Uterus (tissue), 4 donors: Measurements from ENCODE around the gene C19orf47. TPM values are rescaled to one million over a fixed set of nuclear protein-coding genes. Genes with fewer than 3 reads are reported as not detected.
"Not testable (repeated sequence)": the region's sequence is repeated elsewhere in the genome, so short reads cannot be mapped to it uniquely, and the experiment has no call there.

Source experiments
- DNase-seq, 2 donors: peaks; one replicate each; pipeline ENCODE4 v3.0.0-alpha.2; 2019 to 2020
- H3K27ac ChIP-seq, 2 donors: fragments of 200-600 bp; sonication (generic); 1 replicate in 1 of 2; 2 replicates in 1 of 2; pipeline ENCODE4 v1.5.1; 2016 to 2018
- H3K27me3 ChIP-seq, 2 donors: fragments of 200-600 bp; sonication (generic); one replicate each; pipeline ENCODE4 v1.5.1; 2018 to 2019; ENCODE audit warnings: control low read depth in 1 of 2
- H3K36me3 ChIP-seq, 2 donors: fragments of 200-600 bp; sonication (generic); one replicate each; pipeline ENCODE4 v1.5.1; 2019; ENCODE audit warnings: control low read depth in 1 of 2
- H3K4me1 ChIP-seq, 2 donors: fragments of 200-600 bp; sonication (generic); one replicate each; pipeline ENCODE4 v1.5.1; 2018 to 2019; ENCODE audit warnings: control low read depth in 1 of 2
- H3K4me3 ChIP-seq, 2 donors: fragments of 200-600 bp; sonication (generic); 1 replicate in 1 of 2; 2 replicates in 1 of 2; pipeline ENCODE4 v1.5.1; 2018 to 2019; ENCODE audit warnings: mild to moderate bottlenecking in 1 of 2
- H3K9me3 ChIP-seq, 2 donors: fragments of 200-600 bp; sonication (generic); one replicate each; pipeline ENCODE4 v1.5.1; 2019; ENCODE audit warnings: control low read depth in 1 of 2
- CTCF ChIP-seq, 4 experiments: fragments of 200-600 bp in 2 of 4; fragments of 450-650 bp in 2 of 4; sonication (generic) in 2 of 4; IDR thresholded peaks; one replicate each; pipeline ENCODE4 v1.5.1; 2016 to 2019; ENCODE audit warnings: antibody characterized with exemption in 4 of 4, mild to moderate bottlenecking in 2 of 4, moderate library complexity in 1 of 4
- POLR2A ChIP-seq, 2 donors: fragments of 450-650 bp; IDR thresholded peaks; one replicate each; pipeline ENCODE4 v1.6.1; 2016; ENCODE audit warnings: antibody characterized with exemption in 2 of 2, mild to moderate bottlenecking in 1 of 2, moderate library complexity in 1 of 2
- intact Hi-C: fragments of 100-400 bp; cut with DNase I; formaldehyde crosslinking; loops from one replicate; pipeline ENCODE4 v1.15.1; 2023; ENCODE audit warnings: low total_unique reads
- total RNA-seq, 4 donors: library from RNA; depleted of rRNA in 3 of 4; stranded (reverse); fragments of >200 nt in 3 of 4; gene quantifications; one replicate each; pipeline versions ENCODE4 v1.1.0 to v1.2.4, GENCODE V29; 2014 to 2023
- donor health status: DM: yes; HTN: yes; CAD: no.

Gene C19orf47
- total RNA-seq, 4 donors from 2014 or later = 7.1 to 21.2 (median 13.3) TPM

- Histone ChIP-seq H3K36me3 (no peaks in the 10 kb centered on the region), H3K27me3 (no peaks in the 10 kb centered on the region), H3K27ac (no peak overlapping the region), H3K4me3 (no peak overlapping the region), H3K9me3 (no peaks in the 10 kb centered on the region), H3K4me1 (no peaks in the 10 kb centered on the region)
- TF ChIP-seq POLR2A (IDR thresholded peaks at IDR 0.05) = no peak
- no peak for TF ChIP-seq CTCF (IDR thresholded peaks at IDR 0.05)
- intact Hi-C loops = no loop called here
- DNase-seq = no peak
Measured at GRCh38 chr19:40376286-40376862, 28.2 kb upstream of the C19orf47 start.

GRCh38 chr19:40374084-40374483 lies 25.9 kb upstream of the C19orf47 start:
- no peaks in the 10 kb centered on the region for H3K9me3 ChIP-seq

GRCh38 chr19:40371802-40372122 lies 23.6 kb upstream of the C19orf47 start:
- DNase-seq = no peak
- H3K4me3 ChIP-seq = no peak overlapping the region
- no peaks in the 10 kb centered on the region for H3K4me1 ChIP-seq
- TF ChIP-seq CTCF (IDR thresholded peaks at IDR 0.05) (no peak), POLR2A (IDR thresholded peaks at IDR 0.05) (no peak)
- H3K36me3 ChIP-seq = no peaks in the 10 kb centered on the region
- intact Hi-C loops = no loop called here
- H3K9me3 ChIP-seq = no peaks in the 10 kb centered on the region
- no peak overlapping the region for H3K27ac ChIP-seq
- H3K27me3 ChIP-seq = no peaks in the 10 kb centered on the region

More at GRCh38 chr19:40374084-40374483, 25.9 kb upstream of the C19orf47 start:
- H3K4me1 ChIP-seq = no peaks in the 10 kb centered on the region
- H3K27me3 ChIP-seq = no peaks in the 10 kb centered on the region
- TF ChIP-seq POLR2A (IDR thresholded peaks at IDR 0.05) (no peak), CTCF (IDR thresholded peaks at IDR 0.05) (no peak)
- DNase-seq = no peak
- no peak overlapping the region for H3K27ac ChIP-seq
- no peak overlapping the region for H3K4me3 ChIP-seq
- intact Hi-C loops = no loop called here
- no peaks in the 10 kb centered on the region for H3K36me3 ChIP-seq

DNA sequence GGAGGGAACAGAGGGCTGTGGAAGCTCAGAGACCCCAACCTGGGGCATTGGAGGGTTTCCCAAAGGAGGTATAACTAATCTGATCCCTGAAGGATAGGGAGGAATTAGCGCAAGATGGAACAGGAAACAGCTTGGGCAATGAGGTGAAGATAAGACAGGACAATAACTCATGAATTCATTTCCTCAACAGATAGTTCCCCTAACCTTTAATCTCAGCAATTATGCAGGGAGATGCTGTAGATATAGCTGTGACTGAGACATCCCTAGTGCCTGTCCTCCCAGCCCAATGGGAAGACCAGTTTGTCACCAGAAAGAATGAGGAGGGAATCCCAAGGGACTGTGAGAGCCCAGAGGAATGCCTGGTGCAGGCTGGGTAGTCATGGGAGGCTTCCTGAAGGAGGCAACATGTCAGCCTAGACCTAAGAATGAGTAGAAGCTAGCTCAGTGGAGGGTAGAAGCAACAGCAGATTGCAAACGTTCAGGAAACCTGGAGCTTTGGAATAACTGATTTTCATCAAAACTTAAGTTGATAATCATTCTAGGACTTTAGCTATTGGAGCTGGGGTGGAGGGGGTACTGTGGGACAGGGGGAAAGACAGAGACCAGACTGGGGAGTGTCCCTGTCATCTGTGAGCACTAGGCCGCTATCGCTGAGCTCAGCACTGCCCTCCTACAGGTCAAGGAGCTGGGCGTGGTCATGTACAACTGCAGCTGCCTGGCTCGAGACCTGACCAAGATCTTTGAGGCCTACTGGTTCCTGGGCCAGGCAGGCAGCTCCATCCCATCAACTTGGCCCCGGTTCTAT lies 23.0 kb upstream of the C19orf47 start:
- H3K4me3 ChIP-seq = no peak overlapping the region
- no peaks in the 10 kb centered on the region for H3K9me3 ChIP-seq
- TF ChIP-seq POLR2A (IDR thresholded peaks at IDR 0.05) (no peak), CTCF (IDR thresholded peaks at IDR 0.05) (no peak)
- intact Hi-C loops = no loop called here
- H3K27ac ChIP-seq = no peak overlapping the region
- H3K4me1 ChIP-seq = no peaks in the 10 kb centered on the region
- H3K36me3 ChIP-seq = no peaks in the 10 kb centered on the region
- no peaks in the 10 kb centered on the region for H3K27me3 ChIP-seq
- DNase-seq = no peak

GRCh38 chr19:40370253-40370652 lies 22.1 kb upstream of the C19orf47 start:
- H3K27me3 ChIP-seq, intact Hi-C loops, H3K4me3 ChIP-seq, DNase-seq, H3K27ac ChIP-seq, H3K4me1 ChIP-seq, H3K9me3 ChIP-seq, H3K36me3 ChIP-seq: not testable (repeated sequence)
